ENCODE data around the gene MYH14. TPM values are rescaled to one million over a fixed set of nuclear protein-coding genes. Genes with fewer than 3 reads are reported as not detected.

The MYH14 gene
- total and polyA plus RNA-seq, 2 donors, result 1.6 to 16.2 TPM

DNA sequence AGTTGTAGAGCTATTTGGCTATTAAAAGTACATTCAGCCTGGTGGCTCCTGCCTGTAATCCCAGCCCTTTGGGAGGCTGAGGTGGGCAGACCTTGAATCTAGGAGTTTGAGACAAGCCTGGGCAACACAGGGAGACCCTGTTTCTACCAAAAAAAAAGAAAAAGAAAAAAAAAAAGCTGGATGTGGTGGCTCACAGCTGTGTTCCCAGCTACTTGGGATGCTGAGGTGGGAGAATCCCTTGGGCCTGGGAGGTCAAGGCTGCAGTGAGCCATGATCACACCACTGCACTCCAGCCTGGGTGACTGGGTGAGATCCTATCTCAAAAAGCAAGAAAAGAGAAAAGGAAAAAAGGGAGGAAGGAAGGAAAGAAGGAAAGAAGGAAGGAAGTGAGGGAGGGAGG is 30.7 kb upstream of the MYH14 start:
- no peaks in the 10 kb centered on the region for H3K4me1 ChIP-seq (ENCODE audit: control insufficient read depth in 2 of 2, insufficient read depth in 2 of 2, low read length in 2 of 2)
- no peaks in the 10 kb centered on the region for H3K9me3 ChIP-seq (ENCODE audit: control insufficient read depth in 2 of 2, insufficient read depth in 1 of 2, low read length in 1 of 2)
- no peak overlapping the region for H3K27ac ChIP-seq (ENCODE audit: low read depth in 1 of 2, low read length in 1 of 2)
- no peaks in the 10 kb centered on the region for H3K36me3 ChIP-seq (ENCODE audit: control insufficient read depth in 2 of 2, insufficient read depth in 2 of 2, low read length in 1 of 2)
- no peaks in the 10 kb centered on the region for H3K27me3 ChIP-seq (ENCODE audit: control insufficient read depth in 2 of 2, insufficient read depth in 1 of 2, low read length in 1 of 2)
- H3K4me3 ChIP-seq (ENCODE audit: low read length in 2 of 2), result no peak overlapping the region
- DNase-seq (ENCODE audit: low read depth in 6 of 9, low spot score in 9 of 9), result no peak

DNA sequence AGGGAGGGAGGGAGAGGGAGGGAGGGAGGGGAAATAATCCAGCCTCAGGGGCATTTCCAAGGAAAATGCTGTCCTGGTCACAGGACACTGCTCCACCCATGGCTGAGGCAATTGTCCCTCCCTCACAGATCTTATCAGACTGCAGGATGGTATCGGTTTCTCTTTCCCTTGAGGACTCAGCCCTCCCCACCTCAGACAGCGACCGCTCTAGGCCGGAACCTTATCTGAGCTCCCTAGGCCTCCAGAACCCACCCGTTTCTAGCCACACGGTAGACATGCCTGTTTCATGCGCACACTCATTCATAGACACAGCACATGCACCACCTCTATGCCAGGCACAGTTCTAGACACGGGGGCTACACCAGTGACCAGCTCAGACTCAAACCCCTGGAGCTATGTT is 30.3 kb upstream of the MYH14 start:
- no peak overlapping the region for H3K4me3 ChIP-seq (ENCODE audit: low read length in 2 of 2)
- WGBS, result 72% methylated on average over 8 of the region's 8 CpGs
- no peaks in the 10 kb centered on the region for H3K4me1 ChIP-seq (ENCODE audit: control insufficient read depth in 2 of 2, insufficient read depth in 2 of 2, low read length in 2 of 2)
- H3K27ac ChIP-seq (ENCODE audit: low read depth in 1 of 2, low read length in 1 of 2), result no peak overlapping the region
- no peaks in the 10 kb centered on the region for H3K27me3 ChIP-seq (ENCODE audit: control insufficient read depth in 2 of 2, insufficient read depth in 1 of 2, low read length in 1 of 2)
- no peak for DNase-seq (ENCODE audit: low read depth in 6 of 9, low spot score in 9 of 9)
- no peaks in the 10 kb centered on the region for H3K36me3 ChIP-seq (ENCODE audit: control insufficient read depth in 2 of 2, insufficient read depth in 2 of 2, low read length in 1 of 2)
- H3K9me3 ChIP-seq (ENCODE audit: control insufficient read depth in 2 of 2, insufficient read depth in 1 of 2, low read length in 1 of 2), result no peaks in the 10 kb centered on the region

DNA sequence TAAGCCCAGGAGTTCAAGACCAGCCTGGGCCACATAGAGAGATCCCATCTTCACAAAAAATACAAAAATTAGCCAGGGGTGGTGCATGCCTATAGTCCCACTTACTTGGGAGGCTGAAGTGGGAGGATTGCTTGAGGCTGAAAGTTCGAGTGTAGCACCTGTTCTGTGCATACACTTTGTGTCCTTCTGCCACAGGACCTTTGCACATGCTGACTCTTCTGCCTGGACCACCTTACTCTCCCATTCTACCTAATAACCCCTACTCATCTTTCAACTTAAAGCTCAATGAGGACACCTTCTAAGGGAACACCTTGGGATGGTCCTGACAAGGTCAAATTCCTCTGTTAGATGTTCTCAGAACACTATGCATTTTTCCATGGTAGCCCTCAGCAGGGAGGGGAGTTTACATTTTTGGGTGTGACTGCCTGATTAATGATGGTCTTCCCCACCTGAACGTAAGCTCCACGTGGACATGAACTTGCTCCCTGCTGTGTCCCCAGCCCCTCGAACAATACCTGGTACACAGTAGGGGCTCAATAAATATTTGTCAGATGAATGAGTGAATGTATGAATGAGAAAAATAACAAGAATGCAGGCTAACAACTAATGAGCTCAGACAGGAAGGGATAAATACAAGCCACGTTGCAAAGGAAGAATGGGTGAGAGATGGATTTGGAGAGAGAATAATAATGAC is 29.2 kb upstream of the MYH14 start:
- no peak for DNase-seq (ENCODE audit: low read depth in 6 of 9, low spot score in 9 of 9)
- WGBS, result 73% methylated on average over 5 of the region's 5 CpGs

DNA sequence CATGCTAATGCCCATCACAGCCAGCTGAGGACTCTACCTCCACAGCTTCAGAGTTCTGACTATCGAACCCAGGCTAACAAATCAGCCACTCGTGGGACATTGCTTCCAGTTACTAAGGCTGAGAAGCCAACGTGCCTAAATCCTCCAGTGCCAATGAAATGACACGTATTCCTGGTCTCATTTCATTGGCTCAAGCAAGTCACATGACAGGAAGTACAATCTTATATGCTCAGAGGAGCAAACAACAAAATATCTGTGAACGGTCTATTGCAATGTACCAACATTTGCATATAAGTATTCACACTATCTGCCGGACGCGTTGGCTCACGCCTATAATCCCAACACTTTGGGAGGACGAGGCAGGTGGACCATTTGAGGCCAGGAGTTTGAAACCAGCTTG is 27.5 kb upstream of the MYH14 start:
- no peaks in the 10 kb centered on the region for H3K36me3 ChIP-seq (ENCODE audit: control insufficient read depth in 2 of 2, insufficient read depth in 2 of 2, low read length in 1 of 2)

More for the DNA sequence above, 29.2 kb upstream of the MYH14 start:
- Histone ChIP-seq H3K4me3 (ENCODE audit: low read length in 2 of 2) (no peak overlapping the region), H3K27ac (ENCODE audit: low read depth in 1 of 2, low read length in 1 of 2) (no peak overlapping the region), H3K27me3 (ENCODE audit: control insufficient read depth in 2 of 2, insufficient read depth in 1 of 2, low read length in 1 of 2) (no peaks in the 10 kb centered on the region), H3K9me3 (ENCODE audit: control insufficient read depth in 2 of 2, insufficient read depth in 1 of 2, low read length in 1 of 2) (no peaks in the 10 kb centered on the region), H3K4me1 (ENCODE audit: control insufficient read depth in 2 of 2, insufficient read depth in 2 of 2, low read length in 2 of 2) (no peaks in the 10 kb centered on the region), H3K36me3 (ENCODE audit: control insufficient read depth in 2 of 2, insufficient read depth in 2 of 2, low read length in 1 of 2) (no peaks in the 10 kb centered on the region)

DNA sequence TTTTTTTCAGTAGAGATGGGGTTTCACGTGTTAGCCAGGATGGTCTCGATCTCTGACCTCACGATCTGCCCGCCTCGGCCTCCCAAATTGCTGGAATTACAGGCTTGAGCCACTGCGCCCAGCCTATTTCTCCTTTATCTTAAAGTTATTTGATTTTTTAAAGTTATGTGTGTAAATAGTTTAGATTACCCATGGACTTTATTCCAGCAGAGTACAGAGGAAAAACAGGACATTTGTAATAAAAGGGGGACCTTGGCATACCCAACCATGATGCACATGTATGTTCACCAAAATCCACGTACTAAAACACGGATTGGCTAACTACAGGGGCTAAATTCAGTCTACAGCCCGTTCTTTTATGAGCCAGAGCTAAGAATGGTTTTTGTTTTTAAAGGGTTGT is 26.6 kb upstream of the MYH14 start:
- Histone ChIP-seq H3K36me3 (ENCODE audit: control insufficient read depth in 2 of 2, insufficient read depth in 2 of 2, low read length in 1 of 2) (no peaks in the 10 kb centered on the region), H3K4me3 (ENCODE audit: low read length in 2 of 2) (no peak overlapping the region), H3K9me3 (ENCODE audit: control insufficient read depth in 2 of 2, insufficient read depth in 1 of 2, low read length in 1 of 2) (no peaks in the 10 kb centered on the region), H3K4me1 (ENCODE audit: control insufficient read depth in 2 of 2, insufficient read depth in 2 of 2, low read length in 2 of 2) (no peaks in the 10 kb centered on the region), H3K27ac (ENCODE audit: low read depth in 1 of 2, low read length in 1 of 2) (no peak overlapping the region), H3K27me3 (ENCODE audit: control insufficient read depth in 2 of 2, insufficient read depth in 1 of 2, low read length in 1 of 2) (no peaks in the 10 kb centered on the region)
- WGBS, result 92% methylated on average over 9 of the region's 9 CpGs
- no peak for DNase-seq (ENCODE audit: low read depth in 6 of 9, low spot score in 9 of 9)

More for the DNA sequence above, 27.5 kb upstream of the MYH14 start:
- 91% methylated on average over 10 of the region's 10 CpGs for WGBS
- no peak for DNase-seq (ENCODE audit: low read depth in 6 of 9, low spot score in 9 of 9)
- Histone ChIP-seq H3K27me3 (ENCODE audit: control insufficient read depth in 2 of 2, insufficient read depth in 1 of 2, low read length in 1 of 2) (no peaks in the 10 kb centered on the region), H3K4me3 (ENCODE audit: low read length in 2 of 2) (no peak overlapping the region), H3K9me3 (ENCODE audit: control insufficient read depth in 2 of 2, insufficient read depth in 1 of 2, low read length in 1 of 2) (no peaks in the 10 kb centered on the region), H3K4me1 (ENCODE audit: control insufficient read depth in 2 of 2, insufficient read depth in 2 of 2, low read length in 2 of 2) (no peaks in the 10 kb centered on the region), H3K27ac (ENCODE audit: low read depth in 1 of 2, low read length in 1 of 2) (no peak overlapping the region)

DNA sequence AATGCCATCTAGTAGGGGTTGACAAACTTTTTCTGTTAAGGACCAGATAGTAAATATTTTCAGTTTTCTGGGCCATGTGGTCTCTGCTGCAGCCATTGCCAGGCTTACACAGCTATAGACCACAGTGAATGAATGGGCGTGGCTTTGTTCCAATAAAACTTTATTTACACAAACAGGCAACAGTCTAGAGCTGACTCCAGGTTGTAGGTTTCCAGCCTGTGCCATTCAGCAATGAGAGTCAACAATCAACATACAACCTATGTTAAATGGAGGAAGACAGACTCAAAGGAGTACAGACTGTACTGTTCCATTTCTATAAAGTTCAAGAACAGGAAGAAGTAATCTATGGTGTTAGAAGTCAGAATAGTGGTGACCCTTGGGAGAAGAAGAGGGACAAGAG is 25.1 kb upstream of the MYH14 start:
- H3K27ac ChIP-seq (ENCODE audit: low read depth in 1 of 2, low read length in 1 of 2), result peak overlapping the region in 1 of 2 donors; percentile 71
- H3K9me3 ChIP-seq (ENCODE audit: control insufficient read depth in 2 of 2, insufficient read depth in 1 of 2, low read length in 1 of 2), result no peaks in the 10 kb centered on the region
- H3K4me3 ChIP-seq (ENCODE audit: low read length in 2 of 2), result no peak overlapping the region

DNA sequence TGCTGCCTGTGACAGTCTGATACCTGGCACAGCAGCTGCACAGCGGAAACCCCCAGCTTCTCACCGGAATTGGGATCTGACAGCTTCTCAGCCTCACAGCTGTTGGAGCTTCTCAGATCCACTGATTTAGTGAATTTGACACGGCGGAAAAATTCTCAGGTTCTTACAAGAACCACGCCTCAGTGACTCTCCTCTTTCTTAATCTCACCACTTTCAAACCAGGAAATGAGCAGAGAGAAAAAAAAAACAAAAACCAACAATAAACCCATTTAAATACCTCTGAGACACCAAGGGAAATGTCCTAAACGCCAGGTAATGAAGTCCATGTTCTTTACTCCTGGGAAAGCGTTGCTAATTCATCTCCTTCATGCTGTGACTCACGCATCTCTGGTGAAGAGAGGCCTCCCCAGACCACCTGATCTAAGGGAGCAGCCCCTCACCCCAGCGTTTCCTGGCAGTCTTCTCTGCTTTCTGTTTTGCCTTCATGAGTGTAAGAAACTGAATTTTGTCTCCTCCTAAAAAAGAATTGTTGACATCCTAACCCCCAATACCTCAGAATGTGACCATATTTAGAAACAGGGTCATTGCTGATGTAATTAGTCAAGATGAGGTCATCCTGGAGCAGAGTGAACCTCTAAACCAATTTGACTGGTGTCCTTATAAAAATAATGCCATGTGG is 24.4 kb upstream of the MYH14 start:
- H3K27me3 ChIP-seq (ENCODE audit: control insufficient read depth in 2 of 2, insufficient read depth in 1 of 2, low read length in 1 of 2), result no peaks in the 10 kb centered on the region
- H3K27ac ChIP-seq (ENCODE audit: low read depth in 1 of 2, low read length in 1 of 2), result peak overlapping the region in 1 of 2 donors; percentile 71
- H3K36me3 ChIP-seq (ENCODE audit: control insufficient read depth in 2 of 2, insufficient read depth in 2 of 2, low read length in 1 of 2), result no peaks in the 10 kb centered on the region
- WGBS, result 68% methylated on average over 9 of the region's 9 CpGs
- no peaks in the 10 kb centered on the region for H3K4me1 ChIP-seq (ENCODE audit: control insufficient read depth in 2 of 2, insufficient read depth in 2 of 2, low read length in 2 of 2)
- peak in 1 of 9 donors; percentile 19 for DNase-seq (ENCODE audit: low read depth in 6 of 9, low spot score in 9 of 9)
- no peak overlapping the region for H3K4me3 ChIP-seq (ENCODE audit: low read length in 2 of 2)
- H3K9me3 ChIP-seq (ENCODE audit: control insufficient read depth in 2 of 2, insufficient read depth in 1 of 2, low read length in 1 of 2), result no peaks in the 10 kb centered on the region

More for the DNA sequence above, 25.1 kb upstream of the MYH14 start:
- 90% methylated on average over 1 of the region's 1 CpG for WGBS
- Histone ChIP-seq H3K27me3 (ENCODE audit: control insufficient read depth in 2 of 2, insufficient read depth in 1 of 2, low read length in 1 of 2) (no peaks in the 10 kb centered on the region), H3K4me1 (ENCODE audit: control insufficient read depth in 2 of 2, insufficient read depth in 2 of 2, low read length in 2 of 2) (no peaks in the 10 kb centered on the region), H3K36me3 (ENCODE audit: control insufficient read depth in 2 of 2, insufficient read depth in 2 of 2, low read length in 1 of 2) (no peaks in the 10 kb centered on the region)
- no peak for DNase-seq (ENCODE audit: low read depth in 6 of 9, low spot score in 9 of 9)

DNA sequence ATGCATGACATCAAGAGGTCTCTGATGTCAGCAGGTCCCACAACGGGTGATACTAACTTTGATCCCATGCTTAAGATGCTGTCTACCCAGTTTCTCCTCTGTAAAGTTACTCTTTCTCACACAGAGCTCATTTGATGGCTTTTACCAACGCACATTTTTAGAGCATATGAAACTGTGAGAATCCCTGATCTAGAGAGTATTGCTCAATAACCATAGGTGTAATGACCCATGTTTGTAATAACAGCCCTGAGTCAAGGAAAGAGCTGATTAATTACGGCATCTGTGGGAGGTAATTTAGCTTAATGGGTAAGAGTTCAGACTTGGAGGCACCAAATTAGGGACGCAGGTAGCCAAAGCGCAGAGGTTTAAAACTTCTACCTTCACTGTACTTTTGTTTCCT is 22.3 kb upstream of the MYH14 start:
- H3K4me1 ChIP-seq (ENCODE audit: control insufficient read depth in 2 of 2, insufficient read depth in 2 of 2, low read length in 2 of 2), result no peaks in the 10 kb centered on the region
- 87% methylated on average over 5 of the region's 5 CpGs for WGBS
- no peak for DNase-seq (ENCODE audit: low read depth in 6 of 9, low spot score in 9 of 9)
- H3K27ac ChIP-seq (ENCODE audit: low read depth in 1 of 2, low read length in 1 of 2), result no peak overlapping the region
- no peak overlapping the region for H3K4me3 ChIP-seq (ENCODE audit: low read length in 2 of 2)
- H3K27me3 ChIP-seq (ENCODE audit: control insufficient read depth in 2 of 2, insufficient read depth in 1 of 2, low read length in 1 of 2), result no peaks in the 10 kb centered on the region
- no peaks in the 10 kb centered on the region for H3K9me3 ChIP-seq (ENCODE audit: control insufficient read depth in 2 of 2, insufficient read depth in 1 of 2, low read length in 1 of 2)
- H3K36me3 ChIP-seq (ENCODE audit: control insufficient read depth in 2 of 2, insufficient read depth in 2 of 2, low read length in 1 of 2), result no peaks in the 10 kb centered on the region

DNA sequence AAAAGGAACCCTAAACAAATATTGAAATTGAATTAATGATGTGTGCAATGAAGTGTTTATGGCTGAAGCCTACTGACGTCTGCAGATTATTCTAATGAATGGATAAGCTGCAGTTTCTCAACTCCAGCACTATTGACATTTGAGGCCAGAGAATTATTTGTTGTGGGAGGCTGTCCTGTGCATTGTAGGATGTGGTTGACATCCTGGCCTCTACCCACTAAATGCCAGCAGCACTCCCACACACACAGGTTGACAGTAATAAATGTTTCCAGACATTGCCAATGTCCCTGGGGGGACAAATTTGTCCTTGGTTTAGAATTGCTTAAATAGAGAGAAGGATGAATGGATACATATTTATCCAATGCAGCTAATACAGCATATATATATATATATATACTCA is 19.2 kb upstream of the MYH14 start:
- DNase-seq (ENCODE audit: low read depth in 6 of 9, low spot score in 9 of 9), result no peak
- Histone ChIP-seq H3K4me1 (ENCODE audit: control insufficient read depth in 2 of 2, insufficient read depth in 2 of 2, low read length in 2 of 2) (no peaks in the 10 kb centered on the region), H3K4me3 (ENCODE audit: low read length in 2 of 2) (no peak overlapping the region), H3K9me3 (ENCODE audit: control insufficient read depth in 2 of 2, insufficient read depth in 1 of 2, low read length in 1 of 2) (no peaks in the 10 kb centered on the region), H3K27me3 (ENCODE audit: control insufficient read depth in 2 of 2, insufficient read depth in 1 of 2, low read length in 1 of 2) (no peaks in the 10 kb centered on the region), H3K36me3 (ENCODE audit: control insufficient read depth in 2 of 2, insufficient read depth in 2 of 2, low read length in 1 of 2) (no peaks in the 10 kb centered on the region), H3K27ac (ENCODE audit: low read depth in 1 of 2, low read length in 1 of 2) (no peak overlapping the region)
- WGBS, result 45% methylated on average over 1 of the region's 1 CpG

All from thymus (tissue), 11 donors.